Smooth muscle cell (in vitro differentiated cells): ENCODE measurements around the gene SCGB1C1. TPM values are rescaled to one million over a fixed set of nuclear protein-coding genes. Genes with fewer than 3 reads are reported as not detected.

Experiments
- DNase-seq: peaks from one replicate; lab custom pipeline; 2025; ENCODE audit not compliant: unreplicated experiment; lab: John Stamatoyannopoulos, UW
- H2AFZ ChIP-seq: fragments of 200-600 bp; sonication (generic); 2 replicates; pipeline ENCODE4 v1.6.0; 2016; ENCODE audit warnings: antibody characterized with exemption, low read depth, mild to moderate bottlenecking
- H3F3A ChIP-seq: fragments of 200-600 bp; sonication (generic); 2 replicates; pipeline ENCODE4 v1.6.0; 2017; ENCODE audit warnings: antibody characterized with exemption, low read depth
- H3K27ac ChIP-seq: fragments of 200-600 bp; sonication (generic); 2 replicates; pipeline ENCODE4 v1.5.1; 2016; ENCODE audit warnings: low read depth, mild to moderate bottlenecking
- H3K27me3 ChIP-seq: fragments of 200-600 bp; sonication (generic); 2 replicates; pipeline ENCODE4 v1.6.1; 2016; ENCODE audit warnings: low read depth, mild to moderate bottlenecking
- H3K36me3 ChIP-seq: fragments of 200-600 bp; sonication (generic); 2 replicates; pipeline ENCODE4 v1.5.1; 2016; ENCODE audit warnings: low read depth
- H3K4me1 ChIP-seq: fragments of 200-600 bp; sonication (generic); 2 replicates; pipeline ENCODE4 v1.5.1; 2016; ENCODE audit warnings: low read depth
- H3K4me2 ChIP-seq: fragments of 200-600 bp; sonication (generic); 2 replicates; pipeline ENCODE4 v1.6.0; 2016; ENCODE audit warnings: mild to moderate bottlenecking
- H3K4me3 ChIP-seq: fragments of 200-600 bp; sonication (generic); 2 replicates; pipeline ENCODE4 v1.5.1; 2016; ENCODE audit warnings: mild to moderate bottlenecking
- H3K79me2 ChIP-seq: fragments of 200-600 bp; sonication (generic); 2 replicates; pipeline ENCODE4 v1.6.0; 2016; ENCODE audit warnings: low read depth, mild to moderate bottlenecking
- H3K9ac ChIP-seq: fragments of 200-600 bp; sonication (generic); 2 replicates; pipeline ENCODE4 v1.6.0; 2016; ENCODE audit warnings: low read depth
- H3K9me3 ChIP-seq: fragments of 200-600 bp; sonication (generic); replicated peaks from 2 replicates; pipeline ENCODE4 v1.5.1; 2016; ENCODE audit warnings: low read depth
- H4K20me1 ChIP-seq: fragments of 200-600 bp; sonication (generic); 2 replicates; pipeline ENCODE4 v1.6.0; 2016; ENCODE audit warnings: low read depth
- WGBS: methylation state at CpG from one replicate; pipeline ENCODE4 v1.1.7; 2016; ENCODE audit warnings: low lambda C conversion rate; 5-methylcytosine and 5-hydroxymethylcytosine counted together
- polyA plus RNA-seq: library from polyadenylated mRNA; unstranded; fragments of >200 nt; fragmentation: Nextera tagmentation; extraction: Ambion mirVana; gene quantifications from 2 replicates; pipeline ENCODE4 v1.2.1, GENCODE V29; 2016
- total RNA-seq: library from RNA; depleted of rRNA; stranded (reverse); fragments of >200 nt; gene quantifications from 2 replicates; pipeline ENCODE4 v1.2.3, GENCODE V29; 2014
- TF ChIP-seq, protein P1 (sequence below): fragments of 200-600 bp; sonication (generic); IDR thresholded peaks from 2 replicates; pipeline ENCODE4 v1.5.1; 2017; ENCODE audit warnings: borderline replicate concordance, mild to moderate bottlenecking, antibody characterized with exemption; ENCODE audit not compliant: insufficient read depth, poor library complexity, severe bottlenecking

SCGB1C1 gene
- total and polyA plus RNA-seq, 2 experiments from 2014 or later = not detected

DNA sequence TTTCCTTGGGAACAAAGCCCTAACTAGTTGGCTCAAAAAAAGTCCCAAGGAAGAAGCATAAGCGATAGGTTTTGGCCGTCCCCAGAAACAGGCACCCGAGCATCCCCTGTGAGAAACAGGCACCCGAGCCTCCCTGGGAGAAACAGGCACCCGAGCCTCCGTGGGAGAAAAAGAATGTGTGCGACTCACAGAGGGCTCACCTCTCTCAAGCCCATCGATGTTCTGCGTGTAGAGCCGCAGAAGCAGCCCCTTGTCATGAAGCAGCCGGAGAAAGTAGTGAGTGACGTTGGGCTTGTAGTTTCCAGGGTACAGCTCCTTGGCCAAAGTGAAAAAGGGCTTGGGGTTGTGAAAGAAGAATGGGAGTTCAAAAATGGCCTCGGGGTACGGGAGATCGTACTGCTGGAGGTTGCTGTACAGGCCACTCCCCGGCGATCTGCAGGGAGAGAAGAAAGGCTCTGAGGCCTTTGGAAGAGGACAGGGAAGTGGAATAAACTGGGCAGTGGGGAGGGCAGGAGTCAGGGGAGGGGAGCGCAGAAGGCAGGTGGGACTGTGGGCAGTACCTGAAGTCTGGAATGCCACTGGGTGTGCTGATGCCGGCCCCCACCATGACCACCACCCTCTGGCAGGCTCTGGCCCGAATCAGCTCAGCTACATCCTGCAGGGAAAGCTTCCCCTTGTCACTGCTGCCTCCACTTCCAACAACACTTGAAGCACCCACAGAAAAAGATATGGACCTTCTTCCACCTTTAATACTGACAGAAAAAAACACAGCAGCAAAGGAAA is 40.1 kb downstream of the SCGB1C1 start:
- peaks cover 13% of the 10 kb centered on the region for H3K4me1 ChIP-seq
- peaks cover 29% of the 10 kb centered on the region for H3K79me2 ChIP-seq
- H2AFZ ChIP-seq = no peak overlapping the region
- H3K9ac ChIP-seq = no peak overlapping the region
- H3K9me3 ChIP-seq = no peaks in the 10 kb centered on the region
- TF ChIP-seq, protein P1, sequence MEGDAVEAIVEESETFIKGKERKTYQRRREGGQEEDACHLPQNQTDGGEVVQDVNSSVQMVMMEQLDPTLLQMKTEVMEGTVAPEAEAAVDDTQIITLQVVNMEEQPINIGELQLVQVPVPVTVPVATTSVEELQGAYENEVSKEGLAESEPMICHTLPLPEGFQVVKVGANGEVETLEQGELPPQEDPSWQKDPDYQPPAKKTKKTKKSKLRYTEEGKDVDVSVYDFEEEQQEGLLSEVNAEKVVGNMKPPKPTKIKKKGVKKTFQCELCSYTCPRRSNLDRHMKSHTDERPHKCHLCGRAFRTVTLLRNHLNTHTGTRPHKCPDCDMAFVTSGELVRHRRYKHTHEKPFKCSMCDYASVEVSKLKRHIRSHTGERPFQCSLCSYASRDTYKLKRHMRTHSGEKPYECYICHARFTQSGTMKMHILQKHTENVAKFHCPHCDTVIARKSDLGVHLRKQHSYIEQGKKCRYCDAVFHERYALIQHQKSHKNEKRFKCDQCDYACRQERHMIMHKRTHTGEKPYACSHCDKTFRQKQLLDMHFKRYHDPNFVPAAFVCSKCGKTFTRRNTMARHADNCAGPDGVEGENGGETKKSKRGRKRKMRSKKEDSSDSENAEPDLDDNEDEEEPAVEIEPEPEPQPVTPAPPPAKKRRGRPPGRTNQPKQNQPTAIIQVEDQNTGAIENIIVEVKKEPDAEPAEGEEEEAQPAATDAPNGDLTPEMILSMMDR = no peak
- H4K20me1 ChIP-seq = peaks cover 5% of the 10 kb centered on the region
- H3K4me3 ChIP-seq = no peak overlapping the region
- WGBS = 88% methylated on average over 20 of the region's 20 CpGs
- H3K27ac ChIP-seq = no peak overlapping the region
- H3K36me3 ChIP-seq = no peaks in the 10 kb centered on the region
- DNase-seq = no peak
- H3K4me2 ChIP-seq = no peak overlapping the region
- H3K27me3 ChIP-seq = no peaks in the 10 kb centered on the region
- no peaks in the 10 kb centered on the region for H3F3A ChIP-seq

DNA sequence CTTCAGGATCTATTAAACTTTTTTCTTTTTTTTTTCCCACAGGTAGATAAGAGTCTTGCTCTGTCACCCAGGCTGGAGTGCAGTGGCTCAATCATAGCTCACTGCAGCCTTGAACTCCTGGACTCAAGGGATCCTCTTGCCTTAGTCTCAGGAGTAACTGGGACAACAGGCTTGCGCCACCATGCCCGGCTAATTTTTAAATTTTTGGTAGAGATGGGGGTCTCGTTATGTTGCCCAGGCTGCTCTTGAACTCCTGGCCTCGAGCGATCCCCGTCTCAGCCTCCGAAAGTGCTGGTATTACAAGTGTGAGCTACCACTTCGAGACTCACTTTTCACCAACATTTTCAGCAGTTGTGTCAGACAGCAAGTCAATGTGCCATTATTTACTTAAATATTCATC is 42.3 kb downstream of the SCGB1C1 start:
- Histone ChIP-seq H4K20me1 (peaks cover 18% of the 10 kb centered on the region), H3K4me1 (peaks cover 15% of the 10 kb centered on the region), H3K4me2 (peak overlapping the region; percentile 98), H3K27ac (peak overlapping the region; percentile 57), H2AFZ (no peak overlapping the region), H3K27me3 (no peaks in the 10 kb centered on the region), H3K9ac (peak overlapping the region; percentile 44), H3F3A (no peaks in the 10 kb centered on the region), H3K9me3 (no peaks in the 10 kb centered on the region), H3K4me3 (peak overlapping the region; percentile 94), H3K36me3 (no peaks in the 10 kb centered on the region), H3K79me2 (peaks cover 42% of the 10 kb centered on the region)
- TF ChIP-seq, protein P1 = no peak
- 92% methylated on average over 8 of the region's 8 CpGs for WGBS
- no peak for DNase-seq

- no peaks in the 10 kb centered on the region for H3K36me3 ChIP-seq
- peak overlapping the region; percentile 57 for H3K27ac ChIP-seq
- 8% methylated on average over 13 of the region's 13 CpGs for WGBS
- TF ChIP-seq, protein P1 = no peak
- peaks cover 46% of the 10 kb centered on the region for H3K79me2 ChIP-seq
- peak overlapping the region; percentile 25 for H2AFZ ChIP-seq
- peak overlapping the region; percentile 94 for H3K4me3 ChIP-seq
- peak overlapping the region; percentile 98 for H3K4me2 ChIP-seq
- peaks cover 18% of the 10 kb centered on the region for H4K20me1 ChIP-seq
- no peaks in the 10 kb centered on the region for H3K9me3 ChIP-seq
- peak overlapping the region; percentile 44 for H3K9ac ChIP-seq
- H3K4me1 ChIP-seq = peaks cover 15% of the 10 kb centered on the region
- H3F3A ChIP-seq = no peaks in the 10 kb centered on the region
- H3K27me3 ChIP-seq = no peaks in the 10 kb centered on the region
- DNase-seq = no peak
Measured at GRCh38 chr11:235609-235996, 42.7 kb downstream of the SCGB1C1 start.
